ENCODE data around the gene KCNJ6. TPM values are rescaled to one million over a fixed set of nuclear protein-coding genes. Genes with fewer than 3 reads are reported as not detected.

KCNJ6 gene
- total RNA-seq, 2 donors from 2014 or later: not detected

DNA sequence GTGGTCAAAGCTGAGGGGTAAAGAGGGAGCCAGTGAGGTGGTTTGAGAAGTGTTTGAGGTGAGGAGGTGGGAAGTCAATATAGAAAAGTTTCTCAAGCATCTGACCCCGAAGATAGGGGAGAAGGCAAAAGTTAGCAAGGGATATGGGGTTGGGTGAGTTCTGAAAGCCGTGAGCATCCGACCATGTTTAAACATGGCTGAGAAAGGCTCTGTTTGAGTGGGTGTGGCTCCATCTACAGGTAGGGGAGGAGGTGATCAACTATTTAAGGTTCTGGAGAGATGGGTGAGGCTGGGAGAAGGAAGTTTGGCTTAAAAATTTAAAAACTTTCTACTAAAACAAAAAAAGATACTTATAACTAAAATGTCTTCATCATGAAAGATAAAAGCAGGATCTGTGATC is 273.8 kb downstream of the KCNJ6 start:
- intact Hi-C loops (cut with DNase I): no loop called here
- no peak for DNase-seq (ENCODE audit: low spot score)

DNA sequence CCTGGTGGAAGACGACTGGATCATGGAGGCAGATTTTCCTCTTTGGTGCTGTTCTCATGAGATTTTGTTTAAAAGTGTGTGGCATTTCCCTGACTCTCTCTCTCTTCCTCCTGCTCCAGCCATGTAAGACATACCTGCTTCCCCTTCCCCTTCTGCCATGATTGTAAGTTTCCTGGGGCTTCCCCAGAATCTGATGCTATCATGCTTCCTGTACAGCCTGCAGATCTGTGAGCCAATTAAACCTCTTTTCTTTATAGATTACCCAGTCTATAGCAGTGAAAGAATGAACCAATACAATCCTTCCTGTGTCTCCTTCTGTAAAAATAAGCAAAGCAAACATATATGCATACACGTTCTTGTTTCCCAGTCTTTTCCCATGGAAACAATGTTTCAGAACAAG is 276.5 kb downstream of the KCNJ6 start:
- intact Hi-C loops (cut with DNase I): no loop called here
- no peak for DNase-seq (ENCODE audit: low spot score)

DNA sequence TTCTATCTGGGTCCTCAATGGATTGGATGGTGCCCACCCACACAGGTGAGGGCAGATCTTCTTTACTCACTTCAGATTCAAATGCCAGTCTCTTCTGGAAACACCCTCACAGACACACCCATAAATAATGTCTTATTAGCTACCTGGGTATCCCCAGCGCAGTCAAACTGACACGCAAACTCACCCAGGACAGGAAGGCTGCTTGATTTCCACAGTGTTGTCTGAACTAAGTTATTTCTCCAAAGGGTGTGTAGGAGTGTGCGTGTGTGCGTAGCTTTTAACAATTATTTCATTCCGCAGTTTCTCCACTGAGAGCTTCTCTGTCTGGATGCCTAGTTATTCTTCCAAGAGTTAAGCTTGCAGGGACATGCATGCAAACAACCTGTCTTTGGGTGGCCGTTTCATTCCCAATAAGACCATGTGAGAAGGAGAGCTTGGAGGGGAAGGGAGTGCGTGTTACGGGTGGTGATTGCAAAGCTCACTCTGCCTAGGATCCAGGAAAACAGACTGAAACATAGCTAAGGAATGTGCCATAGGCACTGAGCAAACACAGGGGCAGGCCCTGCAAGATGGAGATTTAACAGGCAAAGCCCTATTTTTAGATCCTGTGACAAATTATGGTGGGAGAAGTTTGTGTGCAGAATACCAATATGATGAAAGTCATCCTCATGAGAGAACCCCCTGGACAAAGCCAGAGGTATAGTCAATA is 280.0 kb downstream of the KCNJ6 start:
- intact Hi-C loops (cut with DNase I): no loop called here
- DNase-seq (ENCODE audit: low spot score): no peak

DNA sequence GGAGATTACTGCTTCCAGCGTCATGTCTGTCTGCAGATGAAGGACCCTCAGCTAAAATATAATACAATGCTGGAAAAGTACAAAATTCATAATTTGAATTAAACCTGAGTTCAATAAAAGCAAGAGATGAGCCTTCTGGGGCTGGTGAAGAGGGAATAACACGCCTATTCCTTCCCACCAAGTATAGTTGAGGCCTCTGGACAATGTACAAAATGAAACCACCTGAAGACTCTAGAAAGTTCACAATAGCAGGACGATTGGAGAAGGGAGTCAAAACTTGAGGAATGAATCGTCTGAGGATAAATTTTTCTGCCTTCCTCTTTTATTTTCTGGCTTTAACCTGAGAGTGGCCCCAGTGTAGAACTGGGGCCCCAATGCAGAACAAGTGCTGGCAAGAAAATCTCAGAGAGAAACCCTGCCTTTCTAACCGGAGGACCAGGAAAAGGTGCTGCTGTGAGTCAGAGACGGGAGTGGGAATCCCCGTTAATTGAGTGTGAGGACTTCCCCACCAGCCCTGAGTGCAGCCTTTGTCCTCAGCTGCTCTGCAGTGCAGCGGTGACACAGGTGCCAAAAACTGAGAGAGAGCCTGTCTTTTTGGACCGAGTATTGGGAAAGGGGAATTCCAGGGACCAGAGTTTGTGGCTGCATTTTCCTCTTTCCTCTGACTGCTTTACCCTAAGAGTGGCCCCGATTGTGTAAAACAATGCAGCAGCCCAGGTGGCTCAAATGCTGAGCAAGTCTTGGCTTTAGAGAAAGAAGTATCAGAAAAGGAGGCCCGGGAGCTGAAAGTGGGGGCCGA is 284.7 kb downstream of the KCNJ6 start:
- intact Hi-C loops (cut with DNase I): no loop called here

DNA sequence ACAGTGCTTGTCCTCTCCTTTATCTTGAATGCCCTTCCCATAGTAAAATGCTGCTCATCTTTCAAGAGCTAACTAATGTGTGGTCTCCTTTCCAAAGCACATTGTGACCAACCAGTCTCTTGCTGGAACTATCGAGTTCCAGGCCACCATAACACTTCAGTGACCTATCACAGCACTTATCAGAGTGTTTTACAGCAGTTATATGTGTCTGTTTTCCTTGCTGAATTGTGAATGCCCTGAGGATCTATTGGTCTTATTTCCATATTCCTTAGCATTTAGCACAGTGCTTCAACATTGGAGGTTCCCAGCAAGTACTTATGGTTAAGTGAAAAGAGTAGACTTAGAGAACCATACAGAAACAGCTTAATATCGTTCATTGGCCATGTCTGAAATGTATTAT is 285.4 kb downstream of the KCNJ6 start:
- DNase-seq (ENCODE audit: low spot score): no peak
- intact Hi-C loops (cut with DNase I): no loop called here

More for the DNA sequence above, 284.7 kb downstream of the KCNJ6 start:
- DNase-seq (ENCODE audit: low spot score): no peak

DNA sequence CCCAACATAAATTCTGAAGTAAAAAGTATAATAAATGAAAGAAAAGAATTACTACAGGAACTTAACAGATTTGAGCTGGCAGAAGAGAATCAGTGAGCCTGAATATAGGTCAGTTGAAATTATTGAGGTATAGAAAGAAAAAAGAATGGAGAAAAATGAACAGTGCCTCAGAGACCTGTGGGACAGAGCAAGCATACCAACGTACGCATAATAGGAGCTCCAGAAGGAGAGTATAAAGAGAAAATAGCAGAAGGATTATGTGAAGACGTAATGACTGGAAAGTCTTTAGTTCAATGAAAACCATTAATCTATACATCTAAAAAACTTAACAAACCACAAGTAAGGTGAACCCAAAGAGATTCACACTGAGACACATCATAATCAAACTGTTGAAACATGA is 287.9 kb downstream of the KCNJ6 start:
- no peak for DNase-seq (ENCODE audit: low spot score)
- intact Hi-C loops (cut with DNase I): no loop called here

DNA sequence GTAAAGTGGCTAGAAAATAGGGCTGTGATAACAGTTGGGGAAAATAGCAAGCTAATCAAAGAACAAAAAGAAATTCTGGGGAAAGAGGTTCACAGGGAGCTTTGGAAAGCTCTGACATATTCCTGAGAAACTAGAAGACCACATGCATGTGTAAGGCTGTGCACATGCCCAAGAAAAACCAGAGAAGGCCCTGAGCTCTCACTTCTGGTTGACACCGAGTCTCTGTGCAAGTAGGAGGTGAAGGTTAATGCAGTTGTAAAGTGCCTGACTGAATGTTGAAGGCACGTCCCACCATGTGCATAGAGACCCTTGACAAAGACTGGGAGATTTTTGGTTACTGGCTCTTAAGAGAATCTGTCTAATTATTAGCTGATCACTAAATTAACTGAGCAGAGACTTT is 288.7 kb downstream of the KCNJ6 start:
- no peak for DNase-seq (ENCODE audit: low spot score)
- intact Hi-C loops (cut with DNase I): no loop called here

DNA sequence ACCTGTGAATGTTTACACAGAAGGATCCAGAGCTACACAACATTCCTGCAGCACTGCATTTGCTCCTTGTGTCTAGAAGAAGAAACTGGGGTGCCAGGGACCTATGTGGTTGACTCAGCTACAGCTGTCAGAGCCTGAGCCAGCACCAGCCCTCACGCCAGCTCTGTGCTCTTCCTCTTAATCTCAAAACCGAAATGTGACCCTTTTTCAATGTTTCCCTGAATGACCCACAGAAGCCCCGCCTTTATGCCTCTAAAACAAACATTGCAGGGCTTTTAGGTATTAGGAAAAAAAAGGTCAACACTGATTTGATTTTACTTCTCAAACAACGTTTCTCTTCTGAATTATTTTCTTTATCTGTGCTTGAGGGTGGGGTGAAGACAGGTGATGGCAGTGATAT is 289.2 kb downstream of the KCNJ6 start:
- intact Hi-C loops (cut with DNase I): no loop called here

DNA sequence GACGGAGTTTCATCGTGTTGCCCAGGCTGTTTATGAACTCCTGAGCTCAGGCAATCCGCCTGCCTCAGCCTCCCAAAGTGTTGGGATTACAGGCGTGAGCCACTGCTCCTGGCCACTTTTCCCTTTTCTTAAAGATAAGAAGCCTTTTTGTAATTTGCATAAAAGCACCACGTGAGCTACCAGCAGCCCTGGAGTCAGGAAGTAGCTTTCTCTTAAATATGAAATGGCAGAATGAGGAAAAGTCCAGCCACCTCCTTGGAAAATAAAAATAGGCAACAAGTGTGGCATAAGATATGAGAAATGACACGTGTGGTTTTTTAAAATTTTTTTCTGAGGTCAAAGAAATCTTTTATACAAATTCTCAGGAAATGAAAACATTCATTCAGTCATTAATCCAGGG is 289.9 kb downstream of the KCNJ6 start:
- no peak for DNase-seq (ENCODE audit: low spot score)
- intact Hi-C loops (cut with DNase I): no loop called here

More for the DNA sequence above, 289.2 kb downstream of the KCNJ6 start:
- DNase-seq (ENCODE audit: low spot score): no peak

DNA sequence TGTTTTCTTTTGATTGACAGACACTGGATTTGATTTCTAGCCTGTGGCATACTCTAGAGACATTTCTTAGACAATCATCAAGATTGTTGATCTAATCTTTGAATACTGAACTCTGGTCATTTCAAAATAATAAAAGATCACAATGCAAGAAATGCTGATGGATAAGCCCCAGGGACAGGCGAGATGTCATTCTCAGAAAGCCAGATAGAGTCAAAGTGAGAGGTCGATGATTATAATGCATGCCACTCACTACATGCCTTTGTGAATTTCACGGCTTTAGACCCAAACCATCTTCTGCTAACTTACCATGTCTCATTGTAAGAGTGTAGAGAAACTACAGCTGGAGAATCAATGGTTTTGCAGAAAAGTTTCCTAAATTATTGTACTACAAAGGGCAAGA is 292.6 kb downstream of the KCNJ6 start:
- no peak for DNase-seq (ENCODE audit: low spot score)
- intact Hi-C loops (cut with DNase I): no loop called here

DNA sequence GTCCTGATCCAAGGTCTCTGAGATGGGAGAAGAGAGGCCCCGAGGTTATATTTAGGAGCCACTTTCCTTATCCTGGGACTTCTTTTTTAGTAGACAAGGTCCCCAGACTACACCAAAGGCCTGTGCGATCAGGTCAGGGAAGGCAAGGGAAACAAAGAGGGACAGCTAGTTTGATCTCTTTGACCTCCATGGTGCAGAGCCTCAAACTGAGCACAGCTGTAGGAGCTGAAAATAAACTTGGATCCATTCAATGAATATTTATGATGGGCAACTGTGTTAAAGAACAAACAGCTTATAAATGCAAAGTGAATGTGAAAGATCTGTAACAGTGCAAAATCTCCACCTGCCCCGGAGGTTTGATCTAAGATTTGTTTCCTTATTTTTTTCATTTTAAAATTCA is 293.1 kb downstream of the KCNJ6 start:
- intact Hi-C loops (cut with DNase I): no loop called here
- no peak for DNase-seq (ENCODE audit: low spot score)

DNA sequence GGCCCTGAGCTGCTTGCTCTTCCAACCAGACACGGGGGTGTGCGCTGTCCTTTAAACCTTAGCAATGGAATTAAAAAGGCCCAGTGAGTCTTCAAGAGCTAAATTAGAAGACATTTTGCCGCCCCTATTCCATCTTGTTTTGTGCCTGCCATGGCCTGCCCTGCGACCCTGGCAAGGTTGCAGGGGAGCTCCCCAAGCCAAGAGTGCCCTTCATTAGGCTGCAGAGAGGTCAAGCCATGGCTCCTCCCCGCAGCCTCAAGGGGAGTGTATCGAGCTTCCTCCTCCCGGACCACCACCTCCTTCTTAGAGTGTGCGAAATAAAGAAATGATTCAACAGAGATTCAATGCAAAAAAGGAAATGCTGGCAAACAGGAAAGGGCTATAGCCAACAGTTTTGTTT is 293.5 kb downstream of the KCNJ6 start:
- no peak for DNase-seq (ENCODE audit: low spot score)
- intact Hi-C loops (cut with DNase I): no loop called here

DNA sequence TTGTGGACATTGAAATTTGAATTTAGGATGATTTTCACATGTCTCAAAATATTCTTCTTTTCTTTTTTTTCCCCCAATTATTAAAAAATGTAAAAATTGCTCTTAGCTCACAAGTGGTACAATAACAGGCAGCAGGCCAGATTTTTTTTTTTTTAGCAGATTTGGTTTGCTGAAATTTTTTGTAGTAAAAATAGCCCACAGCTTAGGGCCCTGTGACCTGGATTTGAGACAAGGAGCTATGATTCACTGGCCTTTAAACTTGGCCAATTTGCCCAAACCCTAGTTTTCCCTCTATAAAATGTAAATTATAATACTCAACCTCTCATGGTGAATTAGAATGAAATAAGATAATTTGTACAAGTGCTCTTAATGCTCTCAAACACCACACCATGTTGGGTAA is 295.9 kb downstream of the KCNJ6 start:
- DNase-seq (ENCODE audit: low spot score): no peak
- intact Hi-C loops (cut with DNase I): no loop called here

DNA sequence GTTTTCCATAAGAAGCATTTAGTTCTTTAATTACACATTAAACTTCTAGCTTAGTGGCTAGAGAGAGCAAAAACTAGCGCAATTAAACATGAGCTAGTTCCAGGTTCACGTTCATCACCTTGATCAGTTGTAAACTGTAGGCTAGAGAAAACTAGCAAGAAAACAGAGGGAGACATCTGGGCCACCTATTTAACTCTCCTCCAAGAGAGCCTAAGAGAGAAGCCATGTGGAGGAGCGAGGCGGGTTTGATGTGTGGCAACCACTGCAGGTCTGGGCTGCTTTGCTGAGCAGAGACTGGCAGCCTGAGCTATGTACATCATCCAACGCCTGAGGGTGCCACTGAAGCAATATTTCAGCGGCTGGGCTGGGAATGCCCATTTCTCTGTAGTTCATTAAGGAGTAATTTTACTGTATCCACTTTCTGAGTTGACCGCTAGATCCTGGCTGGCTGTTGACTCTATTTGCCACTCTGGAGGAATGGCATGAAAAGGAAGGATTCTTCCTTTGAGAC is 296.7 kb downstream of the KCNJ6 start:
- DNase-seq (ENCODE audit: low spot score): no peak
- intact Hi-C loops (cut with DNase I): no loop called here

DNA sequence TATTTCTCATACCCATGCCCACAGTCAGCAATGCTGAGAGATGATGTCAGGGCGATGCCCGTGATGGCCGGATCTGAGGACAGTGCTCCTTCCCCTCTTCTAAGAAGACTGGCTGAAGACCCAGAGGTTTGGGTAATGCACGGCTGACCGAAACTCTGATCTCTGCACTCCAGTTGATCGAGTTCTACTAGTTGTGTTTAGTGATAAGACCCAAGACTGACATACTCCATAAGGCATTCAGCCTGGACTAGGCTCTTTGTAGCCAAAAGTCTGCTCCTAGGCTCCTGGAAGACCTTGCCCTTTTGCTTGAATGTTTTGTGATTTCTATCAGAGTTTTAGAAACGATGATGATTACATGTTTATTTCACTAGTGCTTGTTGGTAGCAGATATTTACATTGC is 298.2 kb downstream of the KCNJ6 start:
- intact Hi-C loops (cut with DNase I): no loop called here
- no peak for DNase-seq (ENCODE audit: low spot score)

DNA sequence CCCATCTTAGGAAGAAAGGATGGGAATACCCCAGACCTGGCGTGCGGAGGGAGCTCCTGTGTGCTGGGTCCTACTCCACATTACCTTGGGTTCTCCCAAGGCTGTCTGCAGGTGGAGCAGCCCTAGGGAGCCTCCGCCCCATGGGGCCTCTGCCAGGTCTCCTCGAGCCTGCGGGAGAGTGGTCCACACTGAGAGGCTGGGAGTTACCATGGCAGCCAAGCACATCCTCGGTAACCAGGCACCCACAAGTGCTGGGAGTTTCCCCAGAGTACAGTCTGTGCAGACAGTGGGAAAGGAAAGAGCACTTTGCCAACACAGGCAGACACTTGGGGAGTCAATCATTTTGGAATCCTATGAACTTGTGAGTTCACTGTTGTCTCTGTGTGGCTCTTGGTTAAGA is 300.3 kb downstream of the KCNJ6 start:
- intact Hi-C loops (cut with DNase I): no loop called here
- no peak for DNase-seq (ENCODE audit: low spot score)

DNA sequence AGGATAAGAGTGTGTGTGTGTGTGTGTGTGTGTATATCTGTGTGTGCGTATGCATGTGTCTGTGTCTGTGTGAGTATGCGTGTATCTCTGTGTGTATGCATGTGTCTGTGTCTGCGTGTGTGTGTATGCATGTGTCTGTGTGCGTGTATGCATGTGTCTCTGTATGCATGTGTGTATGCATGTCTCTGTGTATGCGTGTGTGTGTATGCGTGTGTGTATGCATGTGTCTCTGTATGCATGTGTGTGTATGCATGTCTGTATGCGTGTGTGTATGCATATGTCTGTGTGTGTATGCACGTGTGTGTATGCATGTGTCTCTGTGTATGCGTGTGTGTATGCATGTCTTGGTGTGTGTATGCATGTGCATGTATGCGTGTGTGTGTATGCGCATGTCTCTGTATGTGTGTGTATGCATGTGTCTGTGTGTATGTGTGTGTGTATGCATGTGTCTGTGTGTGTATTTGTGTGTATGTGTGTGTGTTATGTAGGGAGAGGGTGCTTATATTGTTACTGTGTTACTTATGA is 301.8 kb downstream of the KCNJ6 start:
- intact Hi-C loops (cut with DNase I): no loop called here

DNA sequence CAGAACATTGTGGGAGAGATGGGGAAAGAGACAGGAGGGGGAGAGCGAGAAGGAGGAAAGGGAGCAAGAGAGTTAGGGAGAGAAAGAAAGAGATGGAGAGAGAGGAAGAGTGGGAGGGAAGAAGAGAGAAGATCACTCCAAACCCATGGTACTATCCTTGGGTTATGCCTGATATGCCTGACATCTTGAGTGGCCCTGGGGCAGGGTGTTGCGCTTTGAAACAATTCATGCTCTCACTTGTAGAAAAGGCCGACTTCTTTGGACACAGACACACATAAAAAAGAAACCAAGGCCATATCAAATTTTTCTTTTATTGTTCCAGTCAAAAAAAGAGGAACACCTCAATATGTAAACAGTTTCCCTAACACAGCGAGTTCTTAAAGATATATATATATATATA is 309.2 kb downstream of the KCNJ6 start:
- intact Hi-C loops (cut with DNase I): no loop called here
- DNase-seq (ENCODE audit: low spot score): no peak

More for the DNA sequence above, 301.8 kb downstream of the KCNJ6 start:
- no peak for DNase-seq (ENCODE audit: low spot score)

DNA sequence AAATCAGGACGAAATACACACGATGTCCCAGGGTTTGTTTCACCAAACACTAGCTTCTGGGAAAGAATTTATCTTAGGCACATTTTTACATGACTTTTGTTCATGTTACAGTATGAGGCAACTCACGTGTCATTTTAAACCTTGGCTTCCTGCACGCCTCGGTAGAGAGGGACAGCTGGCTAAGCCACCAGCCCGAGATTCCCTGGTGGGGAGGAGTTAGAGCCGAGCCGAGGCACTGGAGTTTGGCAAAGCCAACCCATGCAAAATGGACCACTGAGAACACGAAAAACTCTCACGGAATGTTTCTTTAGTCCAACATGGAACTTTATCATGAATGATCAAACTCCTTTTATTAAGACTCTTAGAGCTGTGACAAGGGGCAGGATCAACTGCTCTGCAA is 309.7 kb downstream of the KCNJ6 start:
- intact Hi-C loops (cut with DNase I): no loop called here
- no peak for DNase-seq (ENCODE audit: low spot score)

DNA sequence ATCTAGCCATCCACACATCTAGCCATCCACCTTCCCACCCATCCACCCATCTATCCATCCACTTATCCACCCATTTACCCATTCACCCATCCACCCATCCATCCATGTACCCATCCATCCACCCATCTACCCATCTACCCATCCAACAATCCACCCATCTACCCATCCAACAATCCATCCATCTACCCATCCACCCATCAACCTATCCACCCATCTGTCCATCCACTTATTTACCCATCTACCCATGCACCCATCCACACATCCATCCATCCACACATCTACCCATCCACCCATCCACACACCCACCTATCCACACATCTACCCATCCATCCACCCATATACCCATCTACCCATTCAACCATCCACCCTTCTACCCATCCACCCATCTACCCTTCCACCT is 311.3 kb downstream of the KCNJ6 start:
- no peak for DNase-seq (ENCODE audit: low spot score)
- intact Hi-C loops (cut with DNase I): no loop called here

DNA sequence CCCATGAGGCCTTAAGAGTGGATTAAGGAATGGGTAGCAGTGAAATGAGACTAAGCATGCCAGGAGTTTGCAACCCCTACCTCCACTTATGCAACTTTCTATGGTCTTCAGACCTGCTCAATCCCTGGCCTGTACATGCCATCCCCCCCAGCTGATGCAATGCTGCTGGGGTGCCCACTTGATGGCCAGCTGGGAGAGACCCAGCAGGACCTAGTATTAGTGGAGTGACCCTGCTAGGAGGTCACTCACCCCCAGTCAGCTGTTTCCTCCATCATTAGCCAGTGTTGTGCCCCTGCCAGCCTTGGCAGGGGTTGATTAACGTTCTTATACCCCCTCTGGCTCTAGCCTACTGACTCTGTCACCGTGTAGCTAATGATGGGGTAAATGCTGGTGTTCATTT is 313.1 kb downstream of the KCNJ6 start:
- DNase-seq (ENCODE audit: low spot score): no peak
- intact Hi-C loops (cut with DNase I): no loop called here

Measured in posterior vena cava (tissue), 2 donors.